ENCODE data around the gene SLC9B2. TPM values are rescaled to one million over a fixed set of nuclear protein-coding genes. Genes with fewer than 3 reads are reported as not detected.

The SLC9B2 gene
- total RNA-seq, 1 experiment from 2014 or later = 4.6 TPM

DNA sequence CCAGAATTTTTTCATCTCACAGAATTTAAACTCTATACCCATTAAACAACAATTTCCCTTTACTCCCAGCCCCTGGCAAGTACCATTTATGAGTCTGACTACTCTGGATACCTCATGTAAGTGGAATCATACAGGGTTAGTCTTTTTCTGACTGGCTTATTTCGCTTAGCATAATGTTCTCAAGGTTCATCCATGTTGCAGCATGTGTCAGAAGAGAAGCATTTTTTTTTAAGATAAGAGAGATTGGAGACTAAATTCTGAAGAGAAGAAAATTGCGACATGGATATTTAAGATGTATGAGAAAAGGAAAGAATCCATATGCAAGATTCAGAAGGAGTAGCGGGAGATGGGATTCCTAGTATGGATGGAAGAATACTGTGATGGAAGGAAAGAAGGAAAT is 45.8 kb downstream of the SLC9B2 start:
- Mint-ChIP-seq H3K4me1 (no peaks in the 10 kb centered on the region), H3K9me3 (no peaks in the 10 kb centered on the region), H3K27ac (no peak overlapping the region), H3K27me3 (ENCODE audit: low read depth) (no peaks in the 10 kb centered on the region; the same call in 1 of the 2 replicates), H3K4me3 (no peak overlapping the region), H3K36me3 (no peaks in the 10 kb centered on the region)
- CTCF ChIA-PET = no interaction called here
- DNase-seq (ENCODE audit: low spot score) (no peak), ATAC-seq (no peak)
- TF ChIP-seq ETV6 (CRISPR knock-in tag; IDR thresholded peaks at IDR 0.05) = no peak
- no peak for TF ChIP-seq IRF2 (CRISPR knock-in tag; IDR thresholded peaks at IDR 0.05; ENCODE audit: borderline replicate concordance, low read depth)
- TF ChIP-seq SOX15 (CRISPR knock-in tag; IDR thresholded peaks at IDR 0.05) = no peak
- TF ChIP-seq GTF2I (CRISPR knock-in tag; conservative IDR thresholded peaks at IDR 0.05) = no peak
- no peak for TF ChIP-seq NR1H2 (CRISPR knock-in tag; IDR thresholded peaks at IDR 0.05)
- no peak for TF ChIP-seq TCF7 (CRISPR knock-in tag; IDR thresholded peaks at IDR 0.05; ENCODE audit: low read depth)
- TF ChIP-seq, protein P1, sequence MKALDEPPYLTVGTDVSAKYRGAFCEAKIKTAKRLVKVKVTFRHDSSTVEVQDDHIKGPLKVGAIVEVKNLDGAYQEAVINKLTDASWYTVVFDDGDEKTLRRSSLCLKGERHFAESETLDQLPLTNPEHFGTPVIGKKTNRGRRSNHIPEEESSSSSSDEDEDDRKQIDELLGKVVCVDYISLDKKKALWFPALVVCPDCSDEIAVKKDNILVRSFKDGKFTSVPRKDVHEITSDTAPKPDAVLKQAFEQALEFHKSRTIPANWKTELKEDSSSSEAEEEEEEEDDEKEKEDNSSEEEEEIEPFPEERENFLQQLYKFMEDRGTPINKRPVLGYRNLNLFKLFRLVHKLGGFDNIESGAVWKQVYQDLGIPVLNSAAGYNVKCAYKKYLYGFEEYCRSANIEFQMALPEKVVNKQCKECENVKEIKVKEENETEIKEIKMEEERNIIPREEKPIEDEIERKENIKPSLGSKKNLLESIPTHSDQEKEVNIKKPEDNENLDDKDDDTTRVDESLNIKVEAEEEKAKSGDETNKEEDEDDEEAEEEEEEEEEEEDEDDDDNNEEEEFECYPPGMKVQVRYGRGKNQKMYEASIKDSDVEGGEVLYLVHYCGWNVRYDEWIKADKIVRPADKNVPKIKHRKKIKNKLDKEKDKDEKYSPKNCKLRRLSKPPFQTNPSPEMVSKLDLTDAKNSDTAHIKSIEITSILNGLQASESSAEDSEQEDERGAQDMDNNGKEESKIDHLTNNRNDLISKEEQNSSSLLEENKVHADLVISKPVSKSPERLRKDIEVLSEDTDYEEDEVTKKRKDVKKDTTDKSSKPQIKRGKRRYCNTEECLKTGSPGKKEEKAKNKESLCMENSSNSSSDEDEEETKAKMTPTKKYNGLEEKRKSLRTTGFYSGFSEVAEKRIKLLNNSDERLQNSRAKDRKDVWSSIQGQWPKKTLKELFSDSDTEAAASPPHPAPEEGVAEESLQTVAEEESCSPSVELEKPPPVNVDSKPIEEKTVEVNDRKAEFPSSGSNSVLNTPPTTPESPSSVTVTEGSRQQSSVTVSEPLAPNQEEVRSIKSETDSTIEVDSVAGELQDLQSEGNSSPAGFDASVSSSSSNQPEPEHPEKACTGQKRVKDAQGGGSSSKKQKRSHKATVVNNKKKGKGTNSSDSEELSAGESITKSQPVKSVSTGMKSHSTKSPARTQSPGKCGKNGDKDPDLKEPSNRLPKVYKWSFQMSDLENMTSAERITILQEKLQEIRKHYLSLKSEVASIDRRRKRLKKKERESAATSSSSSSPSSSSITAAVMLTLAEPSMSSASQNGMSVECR (CRISPR knock-in tag; IDR thresholded peaks at IDR 0.05; ENCODE audit: borderline replicate concordance) = no peak
- TF ChIP-seq, protein P2, sequence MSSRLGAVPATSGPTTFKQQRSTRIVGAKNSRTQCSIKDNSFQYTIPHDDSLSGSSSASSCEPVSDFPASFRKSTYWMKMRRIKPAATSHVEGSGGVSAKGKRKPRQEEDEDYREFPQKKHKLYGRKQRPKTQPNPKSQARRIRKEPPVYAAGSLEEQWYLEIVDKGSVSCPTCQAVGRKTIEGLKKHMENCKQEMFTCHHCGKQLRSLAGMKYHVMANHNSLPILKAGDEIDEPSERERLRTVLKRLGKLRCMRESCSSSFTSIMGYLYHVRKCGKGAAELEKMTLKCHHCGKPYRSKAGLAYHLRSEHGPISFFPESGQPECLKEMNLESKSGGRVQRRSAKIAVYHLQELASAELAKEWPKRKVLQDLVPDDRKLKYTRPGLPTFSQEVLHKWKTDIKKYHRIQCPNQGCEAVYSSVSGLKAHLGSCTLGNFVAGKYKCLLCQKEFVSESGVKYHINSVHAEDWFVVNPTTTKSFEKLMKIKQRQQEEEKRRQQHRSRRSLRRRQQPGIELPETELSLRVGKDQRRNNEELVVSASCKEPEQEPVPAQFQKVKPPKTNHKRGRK (CRISPR knock-in tag; IDR thresholded peaks at IDR 0.05; ENCODE audit: borderline replicate concordance) = no peak
- TF ChIP-seq, protein P3, sequence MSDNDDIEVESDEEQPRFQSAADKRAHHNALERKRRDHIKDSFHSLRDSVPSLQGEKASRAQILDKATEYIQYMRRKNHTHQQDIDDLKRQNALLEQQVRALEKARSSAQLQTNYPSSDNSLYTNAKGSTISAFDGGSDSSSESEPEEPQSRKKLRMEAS (CRISPR knock-in tag; IDR thresholded peaks at IDR 0.05) = no peak
- POLR2A ChIA-PET = no interaction called here

DNA sequence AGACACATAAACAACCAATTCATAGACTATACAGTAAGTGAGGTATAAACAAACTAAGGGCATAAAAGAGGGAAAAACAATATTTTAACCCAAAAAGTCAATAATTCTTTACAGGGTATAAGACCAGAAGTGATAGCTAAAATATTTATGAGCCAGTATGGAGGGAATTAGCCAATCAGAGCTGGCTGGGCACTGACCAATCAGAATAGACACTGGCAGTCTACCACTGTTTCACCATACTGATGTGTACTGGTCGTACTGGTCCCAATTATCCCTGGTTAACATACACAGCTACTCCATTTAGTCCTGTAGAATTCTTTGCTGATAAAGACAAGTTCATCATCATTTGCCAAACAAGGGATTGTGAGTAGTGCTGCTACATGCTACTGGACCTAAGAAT is 47.3 kb downstream of the SLC9B2 start:
- Mint-ChIP-seq H3K9me3 (no peaks in the 10 kb centered on the region), H3K27ac (no peak overlapping the region), H3K36me3 (no peaks in the 10 kb centered on the region), H3K27me3 (ENCODE audit: low read depth) (no peaks in the 10 kb centered on the region; the same call in 1 of the 2 replicates), H3K4me1 (no peaks in the 10 kb centered on the region), H3K4me3 (no peak overlapping the region)
- ChIA-PET POLR2A (no interaction called here), CTCF (interaction anchor here (0.6 kb wide), 1 partner anchor 451 kb away, joined by 3 read pairs; no protein-coding TSS in a partner anchor)
- TF ChIP-seq, protein P4, sequence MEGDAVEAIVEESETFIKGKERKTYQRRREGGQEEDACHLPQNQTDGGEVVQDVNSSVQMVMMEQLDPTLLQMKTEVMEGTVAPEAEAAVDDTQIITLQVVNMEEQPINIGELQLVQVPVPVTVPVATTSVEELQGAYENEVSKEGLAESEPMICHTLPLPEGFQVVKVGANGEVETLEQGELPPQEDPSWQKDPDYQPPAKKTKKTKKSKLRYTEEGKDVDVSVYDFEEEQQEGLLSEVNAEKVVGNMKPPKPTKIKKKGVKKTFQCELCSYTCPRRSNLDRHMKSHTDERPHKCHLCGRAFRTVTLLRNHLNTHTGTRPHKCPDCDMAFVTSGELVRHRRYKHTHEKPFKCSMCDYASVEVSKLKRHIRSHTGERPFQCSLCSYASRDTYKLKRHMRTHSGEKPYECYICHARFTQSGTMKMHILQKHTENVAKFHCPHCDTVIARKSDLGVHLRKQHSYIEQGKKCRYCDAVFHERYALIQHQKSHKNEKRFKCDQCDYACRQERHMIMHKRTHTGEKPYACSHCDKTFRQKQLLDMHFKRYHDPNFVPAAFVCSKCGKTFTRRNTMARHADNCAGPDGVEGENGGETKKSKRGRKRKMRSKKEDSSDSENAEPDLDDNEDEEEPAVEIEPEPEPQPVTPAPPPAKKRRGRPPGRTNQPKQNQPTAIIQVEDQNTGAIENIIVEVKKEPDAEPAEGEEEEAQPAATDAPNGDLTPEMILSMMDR (IDR thresholded peaks at IDR 0.05) = no peak
- no peak for TF ChIP-seq IRF2 (CRISPR knock-in tag; IDR thresholded peaks at IDR 0.05; ENCODE audit: borderline replicate concordance, low read depth)
- TF ChIP-seq ZNF121 (CRISPR knock-in tag; IDR thresholded peaks at IDR 0.05) = no peak
- no peak for TF ChIP-seq ZNF138 (CRISPR knock-in tag; conservative IDR thresholded peaks at IDR 0.05)
- no peak for ATAC-seq
- DNase-seq (ENCODE audit: low spot score) = no peak

DNA sequence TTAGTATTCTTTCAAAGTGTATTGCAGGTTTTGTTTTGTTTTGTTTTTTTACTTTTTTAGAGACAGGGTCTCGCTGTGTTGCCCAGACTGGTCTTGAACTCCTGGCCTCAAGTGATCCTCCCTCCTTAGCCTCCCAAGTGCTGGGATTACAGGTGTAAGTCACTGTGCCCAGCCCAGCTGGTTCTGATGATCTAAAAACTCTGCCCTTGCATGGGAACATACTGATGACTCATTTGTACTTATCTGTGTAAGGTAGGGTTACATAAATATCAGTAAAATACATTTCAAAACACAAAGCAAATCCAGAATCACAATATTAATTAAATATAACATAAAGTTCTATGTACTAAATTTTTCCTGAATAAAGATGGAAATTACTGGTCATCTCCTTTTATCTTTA is 49.7 kb downstream of the SLC9B2 start:
- Mint-ChIP-seq H3K27ac (no peak overlapping the region), H3K36me3 (no peaks in the 10 kb centered on the region), H3K4me3 (no peak overlapping the region), H3K4me1 (no peaks in the 10 kb centered on the region), H3K9me3 (no peaks in the 10 kb centered on the region), H3K27me3 (ENCODE audit: low read depth) (peaks cover 6% of the 10 kb centered on the region)
- POLR2A ChIA-PET = no interaction called here
- no peak for TF ChIP-seq ESRRA (CRISPR knock-in tag; IDR thresholded peaks at IDR 0.05; ENCODE audit: borderline replicate concordance)
- TF ChIP-seq, protein P5, sequence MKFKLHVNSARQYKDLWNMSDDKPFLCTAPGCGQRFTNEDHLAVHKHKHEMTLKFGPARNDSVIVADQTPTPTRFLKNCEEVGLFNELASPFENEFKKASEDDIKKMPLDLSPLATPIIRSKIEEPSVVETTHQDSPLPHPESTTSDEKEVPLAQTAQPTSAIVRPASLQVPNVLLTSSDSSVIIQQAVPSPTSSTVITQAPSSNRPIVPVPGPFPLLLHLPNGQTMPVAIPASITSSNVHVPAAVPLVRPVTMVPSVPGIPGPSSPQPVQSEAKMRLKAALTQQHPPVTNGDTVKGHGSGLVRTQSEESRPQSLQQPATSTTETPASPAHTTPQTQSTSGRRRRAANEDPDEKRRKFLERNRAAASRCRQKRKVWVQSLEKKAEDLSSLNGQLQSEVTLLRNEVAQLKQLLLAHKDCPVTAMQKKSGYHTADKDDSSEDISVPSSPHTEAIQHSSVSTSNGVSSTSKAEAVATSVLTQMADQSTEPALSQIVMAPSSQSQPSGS (CRISPR knock-in tag; IDR thresholded peaks at IDR 0.05; ENCODE audit: borderline replicate concordance, low read depth) = no peak
- no peak for TF ChIP-seq FOXP1 (CRISPR knock-in tag; IDR thresholded peaks at IDR 0.05; ENCODE audit: borderline replicate concordance)
- TF ChIP-seq, protein P6, sequence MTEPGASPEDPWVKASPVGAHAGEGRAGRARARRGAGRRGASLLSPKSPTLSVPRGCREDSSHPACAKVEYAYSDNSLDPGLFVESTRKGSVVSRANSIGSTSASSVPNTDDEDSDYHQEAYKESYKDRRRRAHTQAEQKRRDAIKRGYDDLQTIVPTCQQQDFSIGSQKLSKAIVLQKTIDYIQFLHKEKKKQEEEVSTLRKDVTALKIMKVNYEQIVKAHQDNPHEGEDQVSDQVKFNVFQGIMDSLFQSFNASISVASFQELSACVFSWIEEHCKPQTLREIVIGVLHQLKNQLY (CRISPR knock-in tag; IDR thresholded peaks at IDR 0.05) = no peak
- TF ChIP-seq NFE2L1 (CRISPR knock-in tag; IDR thresholded peaks at IDR 0.05) = no peak
- TF ChIP-seq, protein P7, sequence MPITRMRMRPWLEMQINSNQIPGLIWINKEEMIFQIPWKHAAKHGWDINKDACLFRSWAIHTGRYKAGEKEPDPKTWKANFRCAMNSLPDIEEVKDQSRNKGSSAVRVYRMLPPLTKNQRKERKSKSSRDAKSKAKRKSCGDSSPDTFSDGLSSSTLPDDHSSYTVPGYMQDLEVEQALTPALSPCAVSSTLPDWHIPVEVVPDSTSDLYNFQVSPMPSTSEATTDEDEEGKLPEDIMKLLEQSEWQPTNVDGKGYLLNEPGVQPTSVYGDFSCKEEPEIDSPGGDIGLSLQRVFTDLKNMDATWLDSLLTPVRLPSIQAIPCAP (CRISPR knock-in tag; IDR thresholded peaks at IDR 0.05) = no peak
- CTCF ChIA-PET = no interaction called here
- no peak for DNase-seq (ENCODE audit: low spot score)
- no peak for ATAC-seq

Data from WTC11 (cell line).